B cell (primary cell): ENCODE results near the gene SLC9A3. TPM values are rescaled to one million over a fixed set of nuclear protein-coding genes. Genes with fewer than 3 reads are reported as not detected.

Experiments
- ATAC-seq: fragments of 200-7000 bp; cut with Tn5 transposase; one replicate; pipeline ENCODE4 v1.10.0; 2021; ENCODE audit warnings: low read depth, mild to moderate bottlenecking, moderate number of reproducible peaks, moderate library complexity
- CTCF ChIA-PET: fragments of 350-600 bp; sonication (Branson Sonifier 250); formaldehyde crosslinking; loops from one replicate; lab custom pipeline; 2021; ENCODE audit warnings: antibody characterized with exemption, inconsistent platforms; lab: Charles Lee
- POLR2A ChIA-PET: fragments of 350-600 bp; sonication (Branson Sonifier 250); formaldehyde crosslinking; loops from one replicate; lab custom pipeline; 2021; ENCODE audit warnings: antibody characterized with exemption; lab: Charles Lee
- DNase-seq: peaks from one replicate; pipeline ENCODE4 v3.0.0; 2013
- H2AFZ ChIP-seq: 2 replicates; pipeline ENCODE4 v1.6.1; 2012; ENCODE audit warnings: mild to moderate bottlenecking, low read depth, low read length; ENCODE audit not compliant: insufficient read depth, poor library complexity, severe bottlenecking
- H3K27ac ChIP-seq, 2 donors: 1 replicate in 1 of 2; 2 replicates in 1 of 2; pipeline ENCODE4 v1.5.1; 2012 to 2013; ENCODE audit warnings: low read length in 2 of 2, mild to moderate bottlenecking in 2 of 2, moderate library complexity in 1 of 2
- H3K27me3 ChIP-seq, 4 experiments: fragments of 200-600 bp in 1 of 4; sonication (generic) in 1 of 4; replicated peaks in 1 of 4; 1 replicate in 2 of 4; 2 replicates in 2 of 4; pipeline versions ENCODE4 v1.6.1 to v1.7.0; 2013 to 2016; ENCODE audit warnings: low read length in 3 of 4, mild to moderate bottlenecking in 2 of 4, mixed read lengths in 1 of 4, moderate library complexity in 1 of 4; ENCODE audit not compliant: insufficient read depth in 4 of 4, control insufficient read depth in 3 of 4; ENCODE audit errors: control extremely low read depth in 1 of 4
- H3K36me3 ChIP-seq, 2 experiments: replicated peaks in 1 of 2; 1 replicate in 1 of 2; 2 replicates in 1 of 2; pipeline versions ENCODE4 v1.6.1 to v1.7.1; 2013; ENCODE audit warnings: low read length in 1 of 2; ENCODE audit not compliant: insufficient read depth in 2 of 2, control insufficient read depth in 1 of 2; ENCODE audit errors: control extremely low read depth in 1 of 2, extremely low read depth in 1 of 2
- H3K4me1 ChIP-seq, 2 donors: fragments of 200-600 bp in 1 of 2; sonication (generic) in 1 of 2; 1 replicate in 1 of 2; 2 replicates in 1 of 2; pipeline versions ENCODE4 v1.5.1 to v1.6.1; 2013 to 2017; ENCODE audit warnings: low read length in 2 of 2; ENCODE audit not compliant: control insufficient read depth in 2 of 2, insufficient read depth in 2 of 2
- H3K4me2 ChIP-seq: replicated peaks from 2 replicates; pipeline ENCODE3; 2012; ENCODE audit warnings: mild to moderate bottlenecking, low read depth, low read length; ENCODE audit not compliant: poor library complexity, severe bottlenecking
- H3K4me3 ChIP-seq, 5 experiments: fragments of 200-600 bp in 1 of 5; sonication (generic) in 1 of 5; 1 replicate in 3 of 5; 2 replicates in 2 of 5; pipeline versions ENCODE4 v1.5.1 to v1.7.0; 2011 to 2016; ENCODE audit warnings: low read length in 4 of 5, mild to moderate bottlenecking in 4 of 5, low read depth in 2 of 5, control low read depth in 1 of 5, moderate library complexity in 1 of 5; ENCODE audit not compliant: insufficient read depth in 1 of 5; ENCODE audit errors: control extremely low read depth in 1 of 5, extremely low read depth in 1 of 5
- H3K79me2 ChIP-seq: fragments of 200-600 bp; sonication (generic); one replicate; pipeline ENCODE4 v1.6.0; 2016; ENCODE audit warnings: low read length; ENCODE audit not compliant: control insufficient read depth, insufficient read depth
- H3K9ac ChIP-seq: fragments of 200-600 bp; sonication (generic); 2 replicates; pipeline ENCODE4 v1.6.1; 2017; ENCODE audit warnings: mild to moderate bottlenecking, low read length, moderate library complexity
- H3K9me3 ChIP-seq, 3 donors: one replicate each; pipeline versions ENCODE4 v1.6.1 to v1.7.1; 2013; ENCODE audit warnings: low read length in 2 of 3; ENCODE audit not compliant: control insufficient read depth in 2 of 3, insufficient read depth in 1 of 3; ENCODE audit errors: control extremely low read depth in 1 of 3
- H4K20me1 ChIP-seq: 2 replicates; pipeline ENCODE4 v1.6.0; 2012; ENCODE audit warnings: mild to moderate bottlenecking, low read length; ENCODE audit not compliant: insufficient read depth, control insufficient read depth, poor library complexity, severe bottlenecking
- H3K27ac Mint-ChIP-seq: one replicate; pipeline ENCODE4 v1.8.0; 2021; ENCODE audit warnings: mixed read lengths
- H3K27me3 Mint-ChIP-seq: one replicate; pipeline ENCODE4 v1.8.0; 2021; ENCODE audit warnings: mixed read lengths
- H3K4me1 Mint-ChIP-seq: one replicate; pipeline ENCODE4 v1.8.0; 2021; ENCODE audit warnings: mixed read lengths
- H3K4me3 Mint-ChIP-seq: one replicate; pipeline ENCODE4 v1.8.0; 2021; ENCODE audit warnings: mixed read lengths
- H3K9me3 Mint-ChIP-seq: one replicate; pipeline ENCODE4 v1.8.0; 2022; ENCODE audit warnings: mixed read lengths; ENCODE audit not compliant: insufficient read depth
- CTCF ChIP-seq: fragments of 200-600 bp; IDR thresholded peaks from one replicate; pipeline ENCODE4 v1.8.0; 2022; ENCODE audit warnings: antibody characterized with exemption, mild to moderate bottlenecking
- EZH2 ChIP-seq: IDR thresholded peaks from 2 replicates; pipeline ENCODE4 v1.6.1; 2012; ENCODE audit warnings: borderline replicate concordance, low read depth, mild to moderate bottlenecking, moderate library complexity, low read length; ENCODE audit not compliant: insufficient read depth, poor library complexity, severe bottlenecking
- WGBS: methylation state at CpG from one replicate; pipeline ENCODE4 v1.1.5; 2013; ENCODE audit warnings: missing lambda C conversion rate; ENCODE audit not compliant: insufficient coverage; 5-methylcytosine and 5-hydroxymethylcytosine counted together
- intact Hi-C: fragments of 100-400 bp; cut with micrococcal nuclease; formaldehyde crosslinking; loops from one replicate; pipeline ENCODE4 v1.10.0; 2022
- polyA plus RNA-seq: library from polyadenylated mRNA; depleted of rRNA; stranded (reverse); fragments of >200 nt; gene quantifications from 2 replicates; pipeline ENCODE4 v1.2.3, GENCODE V29; 2012
- total RNA-seq, 2 donors: library from RNA; stranded (reverse); fragments of 120-200 nt in 1 of 2; gene quantifications; 1 replicate in 1 of 2; 2 replicates in 1 of 2; pipeline versions ENCODE4 v1.2.3 to v1.2.4, GENCODE V29; 2013 to 2022

SLC9A3 gene
- total and polyA plus RNA-seq, 2 donors (not counting 1 experiment from before 2014, with no cell fraction given) = 0.84 to 2.0 TPM

DNA sequence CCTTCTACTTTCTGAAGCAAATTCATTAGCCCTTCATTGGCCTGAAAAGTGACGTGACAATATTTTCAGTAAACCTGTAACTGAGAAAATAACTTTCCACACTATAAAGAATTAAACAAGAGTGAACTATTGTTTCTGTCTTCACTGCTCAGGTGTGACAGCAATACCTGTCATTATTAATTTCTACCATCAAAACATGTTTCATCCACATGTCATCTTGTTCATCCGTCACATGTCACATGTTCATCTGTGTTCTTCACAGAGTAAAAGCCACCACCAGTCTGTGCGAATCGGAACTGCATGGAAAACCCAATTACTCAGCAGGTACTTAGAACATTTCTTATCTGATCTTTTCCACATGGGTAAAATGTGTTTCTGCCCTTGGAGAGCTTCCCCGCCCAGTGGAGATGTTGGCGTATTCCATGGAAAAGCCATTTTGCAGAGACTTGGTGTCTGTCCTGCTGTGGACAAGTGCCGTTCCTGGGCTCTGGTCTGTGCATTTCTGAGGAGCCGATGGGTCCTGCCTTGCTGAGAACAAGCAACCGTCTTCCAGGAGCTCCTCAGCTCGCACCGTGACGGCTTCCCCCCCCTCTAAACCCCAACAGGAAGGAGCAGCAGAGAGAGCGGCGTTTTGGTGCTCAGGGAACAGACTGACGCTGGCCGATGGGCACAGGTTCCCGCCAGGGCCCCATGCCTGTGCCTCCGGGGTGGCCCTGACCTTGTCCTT lies 91.9 kb downstream of the SLC9A3 start:
- no peak for TF ChIP-seq CTCF
- TF ChIP-seq EZH2 = no peak
- no peak overlapping the region for H3K4me2 ChIP-seq
- Mint-ChIP-seq H3K4me3 (no peak overlapping the region), H3K27ac (no peak overlapping the region), H3K4me1 (no peaks in the 10 kb centered on the region), H3K27me3 (peaks cover 12% of the 10 kb centered on the region), H3K9me3 (no peaks in the 10 kb centered on the region)
- no peak overlapping the region for H3K4me3 ChIP-seq
- ATAC-seq (no peak), DNase-seq (no peak)
- H2AFZ ChIP-seq = no peak overlapping the region
- H3K9me3 ChIP-seq = peaks cover 0 to 1% (median 0%) of the 10 kb centered on the region in 3 donors
- H3K9ac ChIP-seq = no peak overlapping the region
- H3K79me2 ChIP-seq = no peaks in the 10 kb centered on the region
- H3K36me3 ChIP-seq = no peaks in the 10 kb centered on the region
- intact Hi-C loops = no loop called here
- ChIA-PET POLR2A (no interaction called here), CTCF (interaction anchor here (0.6 to 2.0 kb wide), 5 partner anchors 14 to 148 kb away, joined by 3 to 7 read pairs (median 4); no protein-coding TSS in a partner anchor)
- 85% methylated on average over 15 of the region's 18 CpGs for WGBS
- no peak overlapping the region for H3K27ac ChIP-seq
- H4K20me1 ChIP-seq = no peaks in the 10 kb centered on the region
- peaks cover 0 to 10% (median 0%) of the 10 kb centered on the region in 4 experiments for H3K27me3 ChIP-seq
- H3K4me1 ChIP-seq = no peaks in the 10 kb centered on the region

- H3K27me3 ChIP-seq = peaks cover 0 to 10% (median 0%) of the 10 kb centered on the region in 4 experiments
- no peak overlapping the region for H3K9ac ChIP-seq
- intact Hi-C loops = loop anchor here (1.0 kb wide), 1 partner anchor 243 kb away; no protein-coding TSS in a partner anchor
- H3K4me2 ChIP-seq = no peak overlapping the region
- H3K79me2 ChIP-seq = no peaks in the 10 kb centered on the region
- H3K4me1 ChIP-seq = no peaks in the 10 kb centered on the region
- H3K4me3 Mint-ChIP-seq = no peak overlapping the region
- H3K27me3 Mint-ChIP-seq = peaks cover 12% of the 10 kb centered on the region
- peaks cover 0 to 3% (median 0%) of the 10 kb centered on the region in 3 donors for H3K9me3 ChIP-seq
- no peaks in the 10 kb centered on the region for H3K36me3 ChIP-seq
- no peak for ATAC-seq
- H4K20me1 ChIP-seq = no peaks in the 10 kb centered on the region
- 91% methylated on average over 2 of the region's 4 CpGs for WGBS
- ChIA-PET CTCF (interaction anchor here (0.6 to 5.1 kb wide), 11 partner anchors 15 to 244 kb away, joined by 3 to 41 read pairs (median 4); partner anchors contain the start of gene PDCD6), POLR2A (no interaction called here)
- no peak overlapping the region for H2AFZ ChIP-seq
- no peaks in the 10 kb centered on the region for H3K9me3 Mint-ChIP-seq
- TF ChIP-seq EZH2 = no peak
- no peak for TF ChIP-seq CTCF
- no peak for DNase-seq
- H3K4me1 Mint-ChIP-seq = no peaks in the 10 kb centered on the region
- H3K27ac ChIP-seq = no peak overlapping the region
- H3K27ac Mint-ChIP-seq = no peak overlapping the region
- no peak overlapping the region for H3K4me3 ChIP-seq
Observed at GRCh38 chr5:431711-432050, 92.6 kb downstream of the SLC9A3 start.
